ENCODE measurements around the gene KRTAP19-1.

DNA sequence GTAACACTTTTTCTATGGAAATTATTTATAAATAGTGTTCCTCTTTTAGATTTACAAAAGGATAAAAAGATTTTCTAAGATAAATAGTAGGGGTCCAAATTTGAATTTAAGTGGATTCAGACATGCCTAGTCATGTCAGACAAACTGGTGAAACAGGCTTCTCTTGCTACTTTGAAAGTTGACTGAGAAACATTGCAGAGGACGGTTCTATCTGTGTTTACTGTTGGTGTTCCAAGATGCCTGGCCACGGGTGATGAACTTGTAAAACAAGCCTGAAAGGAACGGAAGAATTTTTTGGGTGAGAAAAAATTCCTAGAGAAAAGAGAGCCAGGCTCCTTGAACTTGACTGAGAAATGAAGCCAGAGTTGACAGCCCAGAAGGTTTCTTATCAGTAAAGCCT is 2.2 kb downstream of the KRTAP19-1 start:
- TF ChIP-seq EP300 (IDR thresholded peaks at IDR 0.05) (no peak), POLR2A (IDR thresholded peaks at IDR 0.05) (no peak)

Data from stomach (tissue), 4 donors.